Measurements from ENCODE around the gene MAIP1. TPM values are rescaled to one million over a fixed set of nuclear protein-coding genes. Genes with fewer than 3 reads are reported as not detected.
"Not testable (repeated sequence)": the region's sequence is repeated elsewhere in the genome, so short reads cannot be mapped to it uniquely, and the experiment has no call there.

Gene MAIP1
- total and polyA plus RNA-seq, 12 donors = 3.7 to 31.0 (median 26.4) TPM

GRCh38 chr2:199911052-199911876, 44.1 kb upstream of the MAIP1 start, which contains the start of gene C2orf69:
Gene C2orf69, plus strand, starts transcription at chr2:199911293. Its CDS starts 146 bp downstream, at chr2:199911439.
- H3K9me3 ChIP-seq = no peaks in the 10 kb centered on the region
- H3K4me3 ChIP-seq = peak within 1 kb of the TSS; percentile 43 to 96 (median 82)
- intact Hi-C loops (cut with DNase I) = no loop called here
- no peaks in the 10 kb centered on the region for H3K27me3 ChIP-seq
- peak within 1 kb of the TSS; percentile 55 to 98 (median 95) for H3K27ac ChIP-seq
- TF ChIP-seq CTCF (IDR thresholded peaks at IDR 0.05) = peak in 2 of 9 donors; percentile 10 to 12
- WGBS, 2 donors = 0% methylated on average over 85 of the region's 85 CpGs
- ATAC-seq = peak; percentile 98 to 99 (median 99)
- H3K4me1 ChIP-seq = peaks cover 5 to 34% (median 29%) of the 10 kb centered on the region in 9 donors
- peaks cover 0 to 8% (median 0%) of the 10 kb centered on the region in 9 donors for H3K36me3 ChIP-seq
- peak; percentile 95 to 97 for DNase-seq

- Histone ChIP-seq H3K4me1 (peaks cover 5 to 34% (median 29%) of the 10 kb centered on the region in 9 donors), H3K36me3 (peaks cover 0 to 14% (median 4%) of the 10 kb centered on the region in 9 donors), H3K27ac (peak overlapping the region; percentile 55 to 98 (median 95)), H3K4me3 (peak overlapping the region; percentile 43 to 96 (median 82)), H3K9me3 (peaks cover 0 to 2% (median 0%) of the 10 kb centered on the region in 11 donors), H3K27me3 (no peaks in the 10 kb centered on the region)
- intact Hi-C loops (cut with DNase I) = no loop called here
- peak in 2 of 8 donors; percentile 55 to 71 for ATAC-seq
- TF ChIP-seq CTCF (IDR thresholded peaks at IDR 0.05) = no peak
- WGBS, 2 donors = 1% methylated on average over 13 of the region's 13 CpGs
- DNase-seq = no peak
Observed at GRCh38 chr2:199911877-199912161, 43.6 kb upstream of the MAIP1 start.

- H3K9me3 ChIP-seq; ATAC-seq; intact Hi-C loops (cut with DNase I); DNase-seq; H3K27me3 ChIP-seq: not testable (repeated sequence)
- Histone ChIP-seq H3K4me3 (peak overlapping the region in 9 of 10 donors; percentile 71 to 96 (median 82)), H3K4me1 (peaks cover 5 to 34% (median 29%) of the 10 kb centered on the region in 9 donors), H3K27ac (peak overlapping the region in 1 of 10 donors; percentile 90), H3K36me3 (peaks cover 0 to 19% (median 5%) of the 10 kb centered on the region in 9 donors)
- 90 to 92% methylated on average over 12 of the region's 12 CpGs for WGBS, 2 donors
Observed at GRCh38 chr2:199912553-199913114, 42.7 kb upstream of the MAIP1 start.

- DNase-seq = no peak
- 68 to 70% methylated on average over 2 of the region's 2 CpGs for WGBS, 2 donors
Observed at GRCh38 chr2:199914372-199914958, 40.9 kb upstream of the MAIP1 start.

More at GRCh38 chr2:199914372-199914958, 40.9 kb upstream of the MAIP1 start:
- Histone ChIP-seq H3K27ac (no peak overlapping the region), H3K36me3 (peaks cover 0 to 35% (median 8%) of the 10 kb centered on the region in 9 donors), H3K4me1 (peaks cover 5 to 34% (median 29%) of the 10 kb centered on the region in 9 donors), H3K9me3 (peaks cover 0 to 6% (median 0%) of the 10 kb centered on the region in 11 donors), H3K4me3 (no peak overlapping the region), H3K27me3 (no peaks in the 10 kb centered on the region)
- ATAC-seq = no peak
- no peak for TF ChIP-seq CTCF (IDR thresholded peaks at IDR 0.05)
- intact Hi-C loops (cut with DNase I) = no loop called here
